Endometrium (tissue), 2 donors: ENCODE measurements around the gene WWTR1.

Experiments
- FAIRE-seq: peaks from 2 replicates; lab custom pipeline; 2012; peaks lifted over from hg19 to GRCh38; lab: Jason Lieb, UNC
- donor health status: control.
- donor health status: control.

WWTR1 gene

DNA sequence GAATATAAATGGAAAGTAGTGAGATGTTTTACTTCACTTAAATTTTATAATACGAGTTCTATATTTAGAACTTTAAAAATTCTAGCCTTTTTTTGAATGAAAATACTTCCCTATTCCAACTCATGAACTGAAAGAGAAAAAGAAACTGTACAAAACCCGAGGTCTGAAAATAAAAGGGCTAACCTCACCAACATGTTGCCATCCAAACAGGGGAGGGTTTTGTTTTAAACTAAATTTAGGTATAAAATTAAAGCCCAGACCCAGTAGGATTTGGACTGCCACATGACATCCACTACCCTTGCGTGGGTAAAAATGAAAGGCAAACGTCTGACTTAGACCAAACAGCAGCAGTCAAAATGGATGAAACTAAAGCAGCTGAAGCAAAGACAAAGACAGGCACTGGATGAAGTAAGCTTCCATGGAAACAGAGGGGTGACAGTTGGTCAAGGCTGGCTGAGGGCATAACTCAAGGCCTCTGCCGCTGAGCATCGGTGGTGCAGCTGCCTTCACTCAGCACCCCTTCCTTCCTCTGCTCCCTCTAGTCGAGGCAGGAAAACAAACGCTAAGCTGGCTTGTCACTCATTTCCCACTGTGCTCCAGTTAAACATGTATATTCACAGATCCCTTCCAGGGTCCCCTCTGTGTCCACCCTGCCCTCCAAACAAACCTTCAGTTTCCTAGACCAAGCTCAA lies 125.2 kb downstream of the WWTR1 start:
- no peak for FAIRE-seq

DNA sequence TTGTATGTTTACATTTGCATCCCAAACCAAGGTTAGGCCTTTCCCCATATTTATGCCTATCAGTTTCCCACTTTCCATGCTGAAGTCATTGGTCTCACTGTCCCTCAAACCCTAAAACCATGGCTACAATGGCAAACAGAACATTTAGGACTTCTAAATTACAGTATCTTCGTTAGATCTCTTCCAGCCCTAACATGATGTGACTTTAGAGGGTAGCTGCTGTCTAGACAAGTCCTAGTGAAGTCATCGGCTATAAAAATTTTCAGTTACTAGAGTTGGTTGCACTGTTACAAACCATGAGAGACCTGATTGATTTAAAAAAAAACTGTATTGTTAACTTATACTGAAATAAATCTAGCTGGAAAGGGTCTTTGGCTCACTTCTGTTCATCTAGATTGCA lies 128.7 kb downstream of the WWTR1 start:
- no peak for FAIRE-seq

DNA sequence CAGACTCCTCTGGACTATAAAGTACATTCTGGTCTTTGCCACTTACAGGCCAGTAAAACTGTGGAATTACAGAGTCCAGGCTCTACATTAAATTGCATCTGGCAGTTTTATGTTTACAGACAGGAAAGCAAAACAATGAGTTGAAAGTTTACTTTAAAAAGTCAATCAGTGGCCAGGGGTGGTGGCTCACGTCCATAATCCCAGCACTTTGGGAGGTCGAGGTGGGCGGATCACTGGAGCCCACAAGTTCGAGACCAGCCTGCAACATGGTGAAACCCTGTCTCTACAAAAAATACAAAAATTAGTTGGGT lies 129.5 kb downstream of the WWTR1 start:
- FAIRE-seq: no peak

DNA sequence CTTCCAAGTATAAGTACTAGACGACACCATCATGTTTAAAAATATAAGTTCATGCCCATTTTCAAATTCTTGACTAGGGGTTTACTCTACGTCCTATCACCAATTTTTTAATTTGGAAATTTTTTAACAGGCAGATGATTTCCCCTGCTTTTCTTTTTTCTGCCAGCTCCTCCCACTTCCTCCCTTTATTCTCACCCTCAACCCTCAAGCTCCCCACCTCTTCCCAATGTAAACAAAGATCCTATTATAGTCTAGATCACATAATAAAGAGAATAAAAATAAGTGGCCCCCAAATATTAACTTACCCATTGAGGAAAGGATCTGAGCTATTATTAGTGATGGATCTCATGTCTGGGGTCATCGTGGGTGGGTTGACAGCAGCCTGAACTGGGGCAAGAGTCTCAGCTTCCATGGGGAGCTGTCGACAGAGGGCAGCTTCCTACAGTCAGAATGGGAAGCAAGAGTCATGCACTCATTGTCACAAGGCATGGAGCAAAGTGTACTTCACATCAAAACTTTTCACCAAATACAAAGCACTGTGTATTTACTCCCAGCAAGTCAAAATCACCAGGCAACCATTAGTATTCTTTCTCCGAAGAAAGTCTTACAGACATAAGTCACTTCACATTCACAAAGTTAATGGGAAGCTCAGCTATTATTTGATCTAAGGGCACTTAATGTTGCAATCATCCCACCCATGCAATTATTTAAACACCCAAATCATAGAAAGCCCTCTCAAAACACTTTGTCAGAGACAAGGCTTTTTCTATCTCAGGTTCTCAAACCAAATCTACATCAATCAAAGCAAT lies 130.1 kb downstream of the WWTR1 start:
- no peak for FAIRE-seq

DNA sequence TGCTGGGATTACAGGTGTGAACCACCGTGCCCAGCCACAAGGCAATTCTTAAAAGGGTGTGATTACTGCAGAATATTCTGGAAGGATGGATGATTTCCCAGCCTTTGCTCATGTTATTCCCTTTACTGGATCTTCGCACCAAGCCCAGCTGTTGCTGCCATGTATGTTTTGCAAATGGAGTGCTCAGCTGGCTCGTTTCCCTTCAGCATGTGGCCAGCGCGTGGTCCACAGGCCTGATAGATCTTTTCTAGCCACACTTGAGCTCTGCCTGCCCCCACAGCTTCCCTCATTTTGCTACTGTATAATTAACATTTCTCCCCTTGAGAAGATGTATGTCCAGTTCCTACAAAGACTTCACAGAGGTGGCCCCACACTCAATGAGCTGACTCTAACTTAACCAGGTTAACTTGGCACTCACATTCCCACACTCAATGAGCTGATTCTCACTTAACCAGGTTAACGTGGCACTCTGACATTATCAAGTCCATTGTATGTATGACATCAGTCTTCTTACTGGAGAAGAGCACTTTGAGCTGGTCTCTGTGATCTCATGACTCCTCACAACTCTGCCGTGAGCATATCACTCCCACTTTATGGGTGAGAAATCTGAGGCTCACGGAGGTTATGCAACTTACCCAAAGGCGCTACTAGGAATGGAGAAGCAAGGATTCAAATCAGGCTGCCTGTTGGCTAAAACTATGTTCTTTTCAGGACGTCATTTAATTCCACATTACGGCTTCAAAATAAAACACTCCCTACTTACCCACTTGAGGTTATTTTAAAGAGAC lies 134.1 kb downstream of the WWTR1 start:
- FAIRE-seq: no peak

DNA sequence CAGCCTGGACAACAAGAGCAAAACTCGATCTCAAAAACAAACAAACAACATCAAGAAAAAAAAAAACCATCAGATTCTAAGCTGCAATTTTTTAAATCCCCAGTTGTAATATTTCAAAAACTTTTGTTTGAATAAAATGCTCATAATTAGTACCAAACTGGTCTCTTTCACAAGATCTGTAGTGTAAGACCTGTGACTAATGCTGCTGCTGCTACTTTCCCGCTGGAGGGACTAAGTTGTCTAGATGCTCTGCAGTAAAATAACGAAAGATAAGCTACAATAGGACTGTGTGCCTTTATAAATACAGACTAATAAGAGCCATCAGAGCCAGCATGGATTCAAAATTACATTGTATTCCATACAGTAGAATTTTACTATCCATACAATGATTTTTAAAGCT lies 137.9 kb downstream of the WWTR1 start:
- no peak for FAIRE-seq

DNA sequence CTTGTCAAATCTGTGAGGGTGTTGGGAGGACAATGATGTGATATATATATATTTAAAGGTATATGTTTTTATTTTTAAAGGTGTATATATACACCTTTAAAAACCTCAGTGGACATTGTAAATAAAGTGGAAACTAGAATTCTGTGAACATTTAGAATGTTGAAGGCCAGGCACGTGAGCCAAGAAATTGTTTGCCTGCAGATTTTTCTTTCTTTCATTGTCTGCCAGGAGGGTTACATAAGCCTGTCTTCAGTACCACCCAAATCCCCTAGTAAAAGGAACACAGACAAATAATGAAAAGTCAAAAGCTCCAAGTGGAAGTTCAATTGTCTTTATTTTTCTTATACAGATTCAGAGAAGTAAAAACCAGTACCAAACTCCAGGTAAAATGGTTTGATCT lies 140.9 kb downstream of the WWTR1 start:
- FAIRE-seq: no peak

DNA sequence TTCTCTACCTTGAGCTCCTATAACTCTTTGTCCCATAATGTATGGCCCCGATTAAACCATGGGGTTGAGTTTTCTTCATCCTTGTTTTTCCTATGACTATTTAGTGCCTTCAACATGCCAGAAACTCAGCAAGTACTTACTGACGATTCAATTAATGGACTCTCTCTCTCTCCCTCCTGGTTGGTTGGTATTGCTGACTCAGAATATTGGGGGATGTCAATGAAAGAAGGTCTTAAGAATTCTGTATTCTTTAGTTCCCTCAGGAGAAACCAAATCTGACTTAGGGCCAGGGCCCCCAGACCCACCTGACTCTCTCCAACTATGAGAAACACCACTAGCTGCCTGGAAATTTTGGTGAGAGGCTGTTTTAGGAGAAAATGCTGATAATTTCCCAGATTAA lies 142.6 kb downstream of the WWTR1 start:
- no peak for FAIRE-seq

DNA sequence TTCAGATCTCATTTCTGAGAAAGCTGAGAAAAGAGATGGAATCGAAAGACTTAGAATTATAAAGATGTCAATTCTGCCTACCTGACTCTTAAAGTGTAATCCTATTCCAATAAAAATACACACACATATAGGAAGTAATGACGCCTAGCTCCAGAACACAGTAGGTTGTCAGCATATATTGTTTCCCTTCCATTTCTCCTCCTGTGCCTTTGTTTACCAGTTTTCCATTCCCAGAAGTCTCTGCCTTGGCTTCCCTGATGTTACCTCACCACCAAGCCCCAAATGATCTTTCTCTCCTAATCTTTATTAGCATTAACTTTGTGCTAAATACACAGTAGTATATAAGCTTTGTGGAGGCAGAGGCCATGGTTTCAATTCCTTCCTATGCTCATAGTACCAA lies 143.4 kb downstream of the WWTR1 start:
- no peak for FAIRE-seq

DNA sequence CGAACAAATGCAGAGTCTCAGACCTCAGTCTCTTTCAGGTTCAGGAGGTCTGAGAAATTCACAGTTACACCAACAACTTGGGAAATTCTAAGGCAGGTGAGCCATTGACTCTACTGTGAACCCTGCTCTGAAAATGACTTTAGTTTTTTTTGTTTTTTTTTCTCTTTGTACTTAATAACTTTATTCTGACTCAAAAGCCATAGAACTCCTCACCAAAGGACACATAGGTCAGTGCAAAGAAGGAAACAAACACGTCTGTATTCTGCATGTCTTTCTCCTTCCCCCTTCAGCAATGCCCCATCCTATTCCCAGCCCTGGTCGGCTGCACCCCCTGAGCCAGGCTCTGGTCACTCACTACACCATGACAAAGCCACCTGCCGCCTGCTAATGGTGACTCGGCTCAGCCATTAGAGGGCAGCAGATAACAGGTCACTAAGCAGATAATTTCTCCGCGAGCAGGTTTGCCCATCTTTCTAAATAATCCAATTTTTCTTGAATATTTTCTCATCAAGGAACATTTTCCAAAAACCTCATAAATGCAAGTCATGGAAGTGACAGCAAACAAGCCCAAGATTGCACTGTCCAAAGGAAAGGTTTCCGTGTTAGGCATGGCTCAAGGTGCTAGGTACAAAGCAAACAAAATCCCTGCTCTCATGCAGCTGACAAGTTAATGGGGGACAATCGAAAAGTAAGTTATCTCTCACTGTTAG lies 145.6 kb downstream of the WWTR1 start:
- FAIRE-seq: no peak

DNA sequence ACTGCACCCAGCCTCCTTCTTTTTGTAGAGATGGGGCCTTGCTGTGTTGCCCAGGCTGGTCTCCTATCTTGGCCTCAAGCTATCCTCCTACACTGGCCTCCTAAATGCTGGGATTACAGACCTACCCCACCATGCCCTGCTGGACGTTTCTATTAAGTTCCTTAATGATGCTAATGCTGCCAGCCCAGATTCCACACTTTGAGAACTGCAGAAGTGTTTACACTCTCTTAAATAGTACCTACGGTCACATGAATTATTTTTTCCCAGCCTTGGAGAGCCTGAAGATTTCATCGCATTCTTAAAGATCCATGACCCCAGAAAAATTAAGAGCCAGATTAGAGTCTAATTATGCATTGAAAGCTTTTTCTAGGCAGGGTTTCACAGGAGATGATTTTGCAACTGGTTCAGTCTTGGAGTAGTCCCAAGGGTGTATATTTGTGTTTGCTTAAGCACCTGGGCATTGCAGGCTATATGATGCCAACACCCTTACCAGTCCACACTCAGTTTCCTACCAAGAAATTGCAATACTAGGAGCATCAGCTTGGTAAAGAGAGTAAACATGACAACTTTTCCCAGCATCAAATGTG lies 146.7 kb downstream of the WWTR1 start:
- no peak for FAIRE-seq

DNA sequence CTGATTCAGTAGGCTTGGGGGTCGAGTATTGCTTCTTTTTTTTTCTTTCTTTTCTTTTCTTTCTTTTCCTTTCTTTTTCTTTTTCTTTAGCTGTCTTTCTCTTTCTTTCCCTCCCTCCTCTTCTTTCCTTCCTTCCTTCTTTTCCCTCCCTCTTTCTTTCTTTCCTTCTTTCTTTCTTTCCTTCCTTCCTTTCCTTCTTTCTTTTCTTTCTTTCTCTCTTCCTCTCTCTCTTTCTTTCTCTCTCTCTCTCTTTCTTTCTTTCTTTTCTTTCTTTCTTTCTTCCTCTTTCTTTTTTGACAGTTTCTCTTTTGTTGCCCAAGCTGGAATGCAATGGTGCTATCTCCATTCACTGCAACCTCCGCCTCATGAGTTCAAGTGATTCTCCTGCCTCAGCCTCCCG lies 147.3 kb downstream of the WWTR1 start:
- no peak for FAIRE-seq

DNA sequence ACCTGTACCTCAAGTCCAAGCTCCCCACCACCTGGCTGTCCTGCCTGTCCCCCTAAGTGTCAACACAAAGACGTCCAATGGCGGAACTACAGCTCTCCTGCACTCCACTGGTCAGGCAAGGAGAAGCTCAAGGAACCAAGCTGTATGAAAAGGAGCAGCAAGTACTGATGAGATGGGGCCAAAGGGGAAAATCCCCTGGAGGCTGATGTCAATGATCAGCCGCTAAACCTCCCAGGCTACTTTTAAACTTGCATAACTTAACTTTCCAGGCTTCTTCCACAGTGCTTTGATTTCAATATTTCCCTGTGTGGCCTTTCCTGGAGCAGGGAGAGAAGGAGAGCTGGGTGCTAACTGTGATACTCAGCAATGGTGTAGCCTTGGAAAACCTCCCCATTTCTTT lies 148.3 kb downstream of the WWTR1 start:
- no peak for FAIRE-seq

DNA sequence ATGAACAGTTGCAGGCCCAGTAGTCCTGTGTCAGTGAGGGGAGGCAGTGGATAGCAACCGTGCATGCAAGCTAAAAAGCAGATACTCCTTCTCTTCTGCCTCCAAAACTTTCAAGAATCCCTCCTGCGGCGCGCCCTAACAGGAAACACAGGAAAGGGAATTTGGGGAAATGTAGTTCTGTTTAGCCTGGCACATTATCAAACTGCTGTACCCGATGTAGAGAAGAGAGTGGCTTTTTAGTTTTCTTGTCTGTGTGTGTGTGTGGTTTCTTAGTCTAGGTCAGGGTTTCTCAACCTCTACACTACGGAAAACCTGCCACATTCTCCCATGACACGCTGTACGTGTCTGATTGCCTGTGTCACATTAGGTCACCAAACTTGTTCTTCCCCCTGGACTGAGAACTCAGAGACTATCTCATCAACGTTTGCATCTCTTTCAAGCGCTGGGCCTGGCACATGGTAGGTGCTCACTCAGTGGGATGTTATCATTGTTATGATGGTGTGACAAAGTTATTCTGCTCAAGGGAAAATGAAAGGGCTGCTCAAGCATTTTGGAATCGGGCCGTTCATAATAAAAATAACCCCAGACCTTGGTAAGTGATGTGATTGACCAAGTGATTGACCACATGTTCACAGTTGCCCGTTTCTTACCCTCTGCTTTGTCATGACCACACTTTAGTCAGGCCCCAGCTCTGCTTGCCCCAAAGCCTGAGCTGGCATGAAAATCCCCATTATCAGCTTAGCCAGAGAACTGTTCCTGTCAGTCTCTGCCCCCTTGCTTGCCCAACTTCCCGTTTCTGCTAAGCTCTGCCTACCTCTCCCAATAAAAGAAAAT lies 150.1 kb downstream of the WWTR1 start:
- FAIRE-seq: no peak

DNA sequence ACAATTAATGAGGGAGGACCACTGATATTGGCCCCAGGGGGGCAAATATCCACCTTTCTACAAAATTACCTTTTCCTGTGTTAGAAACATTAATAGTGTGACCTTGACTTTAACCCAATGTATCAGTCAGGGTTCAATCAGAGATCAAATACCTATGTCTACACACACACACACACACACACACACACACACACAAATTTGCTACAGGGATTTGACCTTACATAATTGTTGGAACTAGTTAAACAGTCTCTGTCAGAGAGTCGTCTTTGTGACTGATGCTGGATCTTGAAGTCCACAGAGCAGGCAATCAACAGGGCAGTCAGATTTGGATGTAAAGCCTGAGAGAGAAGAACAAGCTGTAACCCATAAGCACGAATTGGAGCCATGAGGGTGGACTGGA lies 150.9 kb downstream of the WWTR1 start:
- FAIRE-seq: no peak

DNA sequence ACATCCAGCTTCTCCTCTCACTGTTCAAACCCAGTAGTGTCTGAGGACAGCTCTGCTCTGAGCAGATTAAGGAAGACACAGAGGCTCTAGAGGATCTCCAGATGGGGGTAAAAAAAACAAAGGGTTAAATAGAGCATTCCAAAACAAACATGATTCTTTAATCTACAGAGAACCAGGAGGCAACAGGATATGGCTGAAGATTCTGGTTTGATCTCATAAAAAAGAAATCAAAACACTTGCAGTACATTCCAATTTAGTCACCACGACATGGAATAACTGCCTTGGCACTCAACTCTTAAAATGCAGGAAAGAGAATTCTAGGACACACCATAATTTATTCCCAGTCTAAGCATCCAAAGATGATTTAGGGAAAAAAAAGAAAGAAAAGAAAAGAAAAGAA lies 151.3 kb downstream of the WWTR1 start:
- FAIRE-seq: no peak

DNA sequence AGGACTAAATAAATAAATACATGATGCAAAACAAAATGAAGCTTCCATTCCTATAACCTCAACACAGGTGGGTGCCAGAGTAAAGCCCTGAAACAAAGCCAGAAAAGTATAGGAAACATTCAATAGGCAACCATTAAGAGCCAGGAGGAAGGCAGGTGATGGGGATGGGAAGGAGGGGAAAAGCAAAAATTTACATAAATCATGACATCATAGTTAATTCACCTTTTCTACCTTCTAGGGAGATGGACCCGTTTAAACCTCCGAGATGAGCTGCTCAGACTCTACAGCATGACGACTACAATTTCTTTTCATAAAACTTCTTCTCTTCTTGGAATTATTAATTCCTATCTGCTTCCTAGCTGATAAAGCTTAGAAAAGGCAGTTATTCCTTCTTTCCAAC lies 155.4 kb downstream of the WWTR1 start:
- FAIRE-seq: no peak

DNA sequence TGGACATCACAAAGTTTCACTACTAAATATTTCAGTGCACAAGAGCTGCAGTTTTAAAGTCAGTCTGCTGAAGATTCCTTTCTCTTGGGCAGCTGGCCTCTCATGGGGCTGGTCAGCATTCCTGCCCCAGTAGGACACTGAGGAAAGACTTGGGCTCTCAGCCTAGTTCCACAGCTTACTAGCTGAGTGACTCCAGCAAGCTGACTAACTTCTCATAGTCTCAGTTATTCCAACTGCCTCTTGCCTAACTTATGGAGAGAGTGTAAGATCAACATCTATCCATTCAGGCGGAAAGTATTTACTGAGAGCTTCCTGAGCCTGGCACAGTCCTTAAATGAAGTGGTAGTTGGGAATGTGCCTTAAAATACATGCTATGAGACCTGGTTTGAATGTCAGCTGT lies 156.3 kb downstream of the WWTR1 start:
- FAIRE-seq: no peak

DNA sequence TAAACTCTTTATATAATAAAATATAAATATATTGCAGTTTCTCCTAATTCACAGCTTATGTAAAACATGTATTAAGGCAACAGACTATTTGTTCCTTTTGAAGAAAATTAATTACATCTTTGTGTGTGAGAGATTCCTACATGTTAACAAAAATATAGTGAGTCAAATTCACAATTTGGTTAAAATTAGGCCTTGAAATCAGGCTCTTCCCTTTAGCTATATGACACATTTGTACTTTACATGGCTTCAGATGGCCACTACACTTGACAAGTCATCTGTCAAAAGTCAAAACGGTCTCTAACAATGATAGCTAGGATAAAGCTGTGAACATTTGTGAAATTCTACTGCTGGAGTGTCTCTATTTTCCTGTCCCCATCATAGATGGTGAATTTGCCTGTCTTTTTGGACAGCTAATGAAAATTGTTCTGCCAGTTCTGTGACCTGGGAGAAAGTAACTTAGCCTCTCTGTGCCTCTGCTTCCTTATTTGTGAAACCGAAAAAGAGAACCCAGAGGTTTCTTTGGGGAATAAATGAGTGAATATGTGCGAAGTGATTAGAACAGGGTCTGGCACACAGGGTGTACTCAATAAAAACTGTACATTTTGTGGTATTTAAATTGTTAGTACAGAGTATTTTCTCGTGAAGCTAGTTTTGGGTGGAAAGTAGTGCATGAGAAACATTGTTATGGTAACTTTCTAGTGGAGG lies 159.7 kb downstream of the WWTR1 start:
- no peak for FAIRE-seq

DNA sequence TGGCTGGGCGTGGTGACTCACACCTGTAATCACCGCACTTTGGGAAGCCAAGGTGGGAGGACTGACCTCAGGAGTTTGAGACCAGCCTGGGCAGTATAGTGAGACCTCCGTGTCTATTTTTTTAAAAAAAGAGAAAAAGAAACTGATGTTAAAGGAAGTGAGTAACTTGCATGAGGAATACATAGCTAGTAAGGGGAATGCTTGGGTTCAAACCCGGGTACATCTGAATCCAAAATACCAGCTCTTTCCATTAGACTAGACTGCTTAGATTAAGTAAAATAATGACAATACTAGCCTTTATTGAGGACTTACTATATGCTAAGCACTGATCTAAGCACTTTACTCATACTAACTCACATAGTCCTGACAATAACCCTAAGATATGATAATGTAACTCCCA lies 160.9 kb downstream of the WWTR1 start:
- FAIRE-seq: no peak
